NCI-H2107 treated with DMSO at 0.1 percent for 48 hours (cell line): ENCODE results near the gene AGTPBP1.
A peak's percentile ranks its signal among the peaks of the same experiment; 100 is the strongest.
"Not testable (repeated sequence)": the region's sequence is repeated elsewhere in the genome, so short reads cannot be mapped to it uniquely, and the experiment has no call there.

Experiments
- DNase-seq: peaks from one replicate; lab custom pipeline; 2025; ENCODE audit not compliant: unreplicated experiment; lab: John Stamatoyannopoulos, UW

AGTPBP1 gene

DNA sequence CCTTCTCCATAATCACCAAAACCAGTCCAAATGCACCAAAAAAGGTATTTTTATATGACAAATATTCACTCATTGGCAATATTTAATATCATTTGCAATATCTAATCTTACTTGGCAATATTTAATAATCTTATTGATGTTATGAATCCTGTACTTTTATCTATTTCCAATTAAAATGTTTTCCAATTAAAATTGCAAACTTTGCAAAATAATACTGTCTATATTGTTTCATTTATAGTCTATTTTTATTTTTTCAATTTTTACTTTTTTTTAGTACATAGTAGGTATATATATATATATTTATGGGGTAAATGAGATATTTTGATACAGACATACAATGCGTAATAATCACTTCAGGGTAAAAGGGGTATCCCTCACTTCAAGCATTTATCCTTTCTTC is 109.9 kb downstream of the AGTPBP1 start:
- no peak for DNase-seq

DNA sequence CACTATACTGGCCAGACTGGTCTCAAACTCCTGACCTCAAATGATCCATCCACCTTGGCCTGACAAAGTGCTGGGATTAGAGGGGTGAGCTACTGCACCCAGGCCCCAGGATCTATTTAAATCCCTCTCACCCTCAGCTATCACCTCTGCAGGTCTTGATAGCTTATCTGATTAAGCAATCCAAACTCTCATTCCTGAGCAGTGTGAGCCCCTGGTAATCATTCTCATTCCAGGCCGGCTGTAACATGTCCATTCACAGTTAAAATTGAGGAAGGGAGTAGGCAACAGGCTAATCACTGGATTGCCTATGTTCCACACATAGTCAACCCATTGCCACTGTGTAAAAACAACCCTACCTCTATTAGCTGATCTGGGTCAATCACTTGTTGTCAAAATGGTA is 111.1 kb downstream of the AGTPBP1 start:
- no peak for DNase-seq

DNA sequence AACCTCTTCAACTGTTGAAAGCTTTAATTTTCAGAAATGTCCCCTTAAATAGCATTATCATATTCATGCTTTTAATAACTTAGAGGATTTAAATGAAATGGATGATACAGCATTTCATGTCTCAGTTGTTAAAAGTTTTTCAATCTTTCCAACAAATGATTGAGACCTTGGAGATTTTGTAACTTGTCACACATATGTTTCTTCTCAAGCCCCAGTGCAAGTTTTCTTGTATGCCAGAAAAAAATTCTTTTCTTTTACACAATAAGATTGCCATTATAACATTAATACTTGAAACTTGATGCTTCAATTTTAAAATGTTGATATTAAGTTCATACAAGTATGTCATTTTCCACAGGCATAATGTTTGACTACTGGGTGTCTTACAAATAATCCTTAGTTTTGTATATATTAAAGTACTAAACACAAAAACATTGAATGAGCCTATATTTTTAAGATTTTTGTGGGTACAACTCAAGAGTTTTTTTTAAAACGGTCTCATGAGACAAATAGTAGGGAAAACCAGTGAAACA is 124.5 kb downstream of the AGTPBP1 start:
- no peak for DNase-seq

DNA sequence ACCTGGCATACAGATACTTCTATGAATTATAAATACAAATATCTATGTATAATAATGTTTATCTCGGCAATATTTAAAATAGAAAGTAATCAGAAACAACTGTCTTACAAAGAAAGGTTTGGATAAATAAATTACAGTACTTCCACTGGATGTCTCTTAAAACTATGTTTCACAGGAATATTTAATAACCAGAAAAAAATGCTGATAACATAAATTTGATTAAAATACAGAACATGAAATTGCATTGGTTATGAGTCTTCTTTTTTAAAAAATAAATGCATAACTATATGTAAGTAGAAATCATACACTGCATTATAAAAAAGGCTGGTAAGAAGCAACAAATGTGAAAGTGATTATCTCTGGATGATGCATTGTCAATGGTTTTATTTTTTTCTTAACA is 126.0 kb downstream of the AGTPBP1 start:
- DNase-seq = no peak

DNA sequence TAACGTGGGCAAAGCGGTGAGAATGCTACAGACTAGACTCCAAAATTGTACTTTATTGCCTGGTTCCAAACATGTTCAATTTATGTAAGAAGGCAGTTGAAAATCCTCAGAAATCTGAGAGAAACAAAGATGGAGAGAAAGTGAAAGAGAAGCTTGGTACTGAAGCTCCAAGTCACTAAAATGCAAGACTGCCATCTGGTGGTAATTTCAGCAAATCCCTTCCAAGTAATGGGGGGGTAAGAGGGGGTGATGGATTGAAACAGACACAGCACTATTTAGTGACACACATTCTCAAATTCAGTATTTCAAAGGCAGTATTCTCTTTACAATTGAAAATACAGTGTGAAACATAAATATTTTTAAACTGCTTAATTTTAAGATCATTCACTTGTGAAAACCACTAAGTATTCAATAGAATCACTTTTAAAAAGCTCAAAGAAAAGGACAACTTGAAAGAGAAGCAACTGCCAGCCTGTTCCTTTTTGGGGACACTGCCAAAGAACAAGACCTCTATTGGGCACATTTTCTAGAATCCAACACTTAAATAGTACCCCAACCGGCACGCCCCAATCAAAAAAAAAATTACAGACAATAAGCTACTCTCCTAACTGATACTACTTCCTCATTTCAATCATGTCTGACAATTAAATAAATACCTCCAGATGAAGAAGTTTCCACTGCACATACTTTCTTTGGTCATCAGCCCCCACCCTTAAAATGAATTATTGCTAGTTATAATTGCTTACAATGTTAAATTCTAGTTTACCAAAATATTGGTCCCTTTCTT is 131.5 kb downstream of the AGTPBP1 start:
- peak; percentile 68 for DNase-seq

DNA sequence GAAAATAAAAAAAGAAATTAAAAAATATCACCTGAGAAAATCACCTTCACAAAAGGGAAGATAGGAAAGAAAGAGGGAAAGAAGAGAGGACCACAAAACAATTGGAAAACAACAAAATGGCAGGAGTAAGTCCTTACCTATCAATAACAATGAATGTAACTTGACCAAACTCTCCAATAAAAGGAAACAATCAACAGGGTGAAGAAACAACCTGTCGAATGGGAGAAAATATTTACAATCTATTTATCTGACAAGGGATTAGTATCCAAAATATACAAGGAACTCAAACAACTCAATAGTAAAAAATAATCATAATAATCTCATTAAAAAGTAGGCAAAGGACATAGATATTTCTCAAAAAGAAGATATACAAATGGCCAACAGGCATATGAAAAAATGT is 135.8 kb downstream of the AGTPBP1 start:
- no peak for DNase-seq

DNA sequence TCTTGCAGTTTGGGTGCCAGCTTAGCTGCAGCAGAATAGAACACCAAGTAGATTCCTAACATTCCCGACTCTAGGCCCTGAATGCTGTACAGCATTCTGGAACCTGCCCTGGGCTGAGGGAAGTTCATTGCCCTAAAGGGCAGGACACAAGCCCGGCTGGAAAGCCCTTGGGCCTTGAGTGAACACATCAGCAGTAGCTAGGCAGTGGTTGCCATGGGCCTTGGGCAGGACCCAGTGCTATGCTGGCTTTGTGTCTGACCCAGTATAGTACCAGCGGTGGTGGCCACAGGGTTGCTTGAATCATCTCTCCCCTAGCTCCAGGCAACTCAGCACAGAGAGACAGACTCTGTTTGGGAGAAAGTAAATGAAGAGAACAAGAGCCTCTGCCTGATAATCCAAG is 137.8 kb downstream of the AGTPBP1 start:
- DNase-seq = no peak

DNA sequence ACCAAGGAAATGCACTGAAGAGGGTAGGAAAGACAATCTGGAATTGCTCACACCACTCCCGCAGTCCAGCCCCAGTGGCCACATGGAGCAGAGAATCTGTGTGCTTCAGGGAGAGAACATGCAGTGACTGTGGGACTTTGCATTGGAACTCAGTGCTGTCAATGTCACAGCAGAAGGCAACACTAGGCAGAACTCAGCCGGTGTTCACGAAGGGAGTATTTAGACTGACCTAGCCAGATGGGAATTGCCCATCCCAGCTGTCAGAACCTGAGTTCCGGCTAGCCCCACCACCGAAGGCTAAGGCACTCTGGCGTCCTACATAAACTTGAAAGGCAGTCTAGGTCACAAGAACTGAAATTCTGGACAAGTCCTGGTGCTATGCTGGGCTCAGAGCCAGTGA is 139.0 kb downstream of the AGTPBP1 start:
- DNase-seq = no peak

DNA sequence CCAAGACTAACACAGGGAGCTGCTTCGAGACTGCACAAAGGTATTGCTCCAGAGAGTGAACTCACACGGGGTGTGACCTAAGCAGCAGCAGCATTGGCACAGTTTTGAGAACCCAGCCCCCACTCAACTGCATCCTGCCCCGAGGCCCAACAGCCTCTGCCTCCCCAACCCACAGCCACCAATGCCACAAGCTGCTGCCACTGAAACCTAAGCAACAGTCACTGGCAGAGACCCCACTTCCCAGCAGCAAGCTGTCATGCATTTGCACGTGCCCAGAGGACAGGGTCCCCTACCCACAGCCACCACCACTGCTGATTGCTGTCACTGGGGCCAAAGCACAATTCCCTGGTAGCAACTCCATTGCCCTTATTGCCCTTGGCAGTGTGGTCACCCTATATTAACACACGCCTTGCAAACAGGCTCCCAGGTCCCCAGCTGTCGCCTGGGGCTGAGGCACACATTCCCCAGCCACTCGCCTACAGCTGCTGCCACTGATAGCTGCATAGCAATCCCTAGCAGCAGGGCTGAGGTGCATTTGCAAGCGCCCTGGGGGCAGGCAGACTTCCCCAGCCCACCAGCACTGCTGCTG is 141.0 kb downstream of the AGTPBP1 start:
- no peak for DNase-seq

DNA sequence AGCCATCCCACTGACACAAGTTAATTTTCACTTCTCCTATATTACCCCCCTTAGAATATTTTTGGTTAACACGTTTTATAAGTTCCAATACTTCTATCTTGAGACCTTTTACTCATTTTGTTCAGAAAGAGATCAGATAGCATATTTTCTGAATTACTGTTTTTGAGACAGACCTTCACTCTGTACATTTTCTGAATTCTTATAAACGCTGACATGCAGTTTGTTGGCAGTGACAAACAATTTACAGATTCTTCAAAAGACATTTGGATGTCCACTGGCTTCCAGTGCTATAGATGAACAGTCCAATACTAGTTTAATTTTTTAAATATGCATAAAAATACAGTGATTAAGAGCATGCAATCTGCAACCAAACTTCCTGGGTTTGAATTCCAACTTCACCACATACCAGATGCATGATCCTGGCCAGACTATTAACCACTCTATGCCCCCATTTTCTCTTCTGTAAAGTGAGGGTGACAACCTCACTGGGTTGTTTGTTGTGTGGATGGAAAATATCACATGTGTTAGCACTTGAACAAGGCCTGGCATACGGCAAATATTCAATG is 142.1 kb downstream of the AGTPBP1 start:
- no peak for DNase-seq

DNA sequence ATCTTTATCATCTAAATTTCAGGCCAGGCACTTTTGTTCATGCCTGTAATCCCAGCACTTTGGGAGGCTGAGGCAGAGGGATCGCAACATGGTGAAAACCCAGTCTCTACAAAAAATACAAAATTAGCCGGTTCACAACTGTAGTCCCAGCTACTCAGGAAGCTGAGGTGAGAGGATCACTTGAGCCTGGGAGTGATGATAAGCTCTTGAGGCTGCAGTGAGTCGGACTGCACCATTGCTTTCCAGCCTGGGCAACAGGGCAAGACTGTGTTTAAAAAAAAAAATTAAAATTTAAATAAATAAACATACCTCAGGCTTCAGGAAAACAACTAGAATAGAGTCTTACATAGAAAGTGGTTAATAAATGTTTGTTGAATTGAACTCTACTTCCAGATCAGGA is 147.4 kb downstream of the AGTPBP1 start:
- DNase-seq = no peak

DNA sequence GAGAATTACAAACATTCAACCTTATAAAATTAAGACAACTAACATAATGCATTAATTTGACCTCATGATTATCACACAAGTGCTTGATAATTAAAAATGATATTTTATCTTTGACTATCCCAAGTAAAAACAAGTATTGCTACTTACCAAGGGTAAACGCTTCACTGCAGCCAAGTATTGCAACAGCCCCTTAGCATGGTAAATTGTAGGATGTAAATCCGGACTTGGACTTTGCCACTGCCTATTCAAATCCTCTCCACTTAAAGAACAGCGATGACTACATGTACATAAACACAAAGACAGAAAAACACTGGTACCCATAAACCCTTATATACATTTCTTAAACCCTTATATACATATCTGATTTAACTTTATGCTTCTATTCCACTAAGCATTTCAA is 155.1 kb downstream of the AGTPBP1 start:
- DNase-seq = no peak

DNA sequence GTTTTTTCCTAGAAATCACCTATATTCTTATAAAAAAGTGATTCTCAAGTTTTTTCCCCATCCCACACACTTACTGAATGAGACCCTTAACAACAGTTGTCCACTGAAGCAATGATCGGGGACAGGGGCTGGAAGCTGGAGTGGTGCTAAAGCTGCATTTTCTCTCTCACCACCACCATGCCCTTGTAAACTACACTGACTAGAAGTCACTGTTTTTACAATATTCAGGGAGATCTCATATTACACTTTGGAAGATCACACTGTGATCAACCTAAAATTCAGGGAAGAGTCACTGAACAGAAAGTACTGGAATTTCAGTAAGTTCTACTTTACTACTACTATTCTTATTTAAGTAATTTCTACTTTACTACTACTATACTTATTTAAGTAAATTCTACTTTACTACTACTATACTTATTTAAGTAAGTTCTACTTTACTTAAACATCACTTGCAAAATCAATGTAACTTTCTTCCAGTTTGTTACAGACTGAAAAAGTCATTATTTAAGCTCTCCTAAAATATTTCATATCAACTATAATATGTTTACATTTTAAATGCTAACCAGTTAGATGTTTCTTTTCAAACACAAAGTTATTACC is 164.3 kb downstream of the AGTPBP1 start:
- DNase-seq = no peak

DNA sequence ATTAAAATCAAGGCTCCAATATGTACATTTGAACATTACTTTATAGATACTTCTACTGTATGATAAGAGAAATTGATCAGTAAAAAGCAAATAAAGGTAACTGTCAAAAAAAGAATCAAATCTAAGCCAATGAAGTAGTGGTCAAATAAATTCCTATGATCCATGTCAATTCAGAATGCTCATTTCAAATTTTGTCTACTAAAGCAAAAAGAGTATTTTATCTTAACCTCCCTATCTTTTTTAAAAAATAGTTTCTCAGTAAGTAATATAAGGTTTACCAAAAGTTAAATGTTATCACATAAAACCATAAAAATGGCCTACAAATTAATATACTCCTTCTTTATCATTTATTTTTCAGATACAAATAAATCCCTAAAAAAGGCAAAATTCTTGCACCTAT is 165.9 kb downstream of the AGTPBP1 start:
- no peak for DNase-seq

DNA sequence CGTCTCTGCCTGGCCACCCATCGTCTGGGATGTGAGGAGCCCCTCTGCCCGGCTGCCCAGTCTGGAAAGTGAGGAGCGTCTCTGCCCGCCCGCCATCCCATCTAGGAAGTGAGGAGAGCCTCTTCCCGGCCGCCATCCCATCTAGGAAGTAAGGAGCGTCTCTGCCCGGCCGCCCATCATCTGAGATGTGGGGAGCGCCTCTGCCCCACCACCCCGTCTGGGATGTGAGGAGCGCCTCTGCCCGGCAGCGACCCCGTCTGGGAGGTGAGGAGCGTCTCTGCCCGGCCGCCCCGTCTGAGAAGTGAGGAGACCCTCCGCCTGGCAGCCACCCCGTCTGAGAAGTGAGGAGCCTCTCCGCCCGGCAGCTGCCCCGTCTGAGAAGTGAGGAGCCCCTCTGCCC is 168.2 kb downstream of the AGTPBP1 start:
- not testable (repeated sequence) for DNase-seq

DNA sequence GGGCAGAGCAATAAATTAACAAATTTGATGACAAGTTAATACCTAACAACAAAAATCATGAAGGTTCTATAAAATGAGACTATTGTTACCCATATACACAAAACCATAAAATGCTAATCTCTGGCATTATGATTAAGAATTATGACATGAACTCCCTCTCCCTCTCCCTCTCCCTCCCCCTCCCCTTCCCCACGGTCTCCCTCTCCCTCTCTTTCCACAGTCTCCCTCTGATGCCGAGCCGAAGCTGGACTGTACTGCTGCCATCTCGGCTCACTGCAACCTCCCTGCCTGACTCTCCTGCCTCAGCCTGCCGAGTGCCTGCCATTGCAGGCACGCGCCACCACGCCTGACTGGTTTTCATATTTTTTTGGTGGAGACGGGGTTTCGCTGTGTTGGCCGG is 168.8 kb downstream of the AGTPBP1 start:
- not testable (repeated sequence) for DNase-seq

DNA sequence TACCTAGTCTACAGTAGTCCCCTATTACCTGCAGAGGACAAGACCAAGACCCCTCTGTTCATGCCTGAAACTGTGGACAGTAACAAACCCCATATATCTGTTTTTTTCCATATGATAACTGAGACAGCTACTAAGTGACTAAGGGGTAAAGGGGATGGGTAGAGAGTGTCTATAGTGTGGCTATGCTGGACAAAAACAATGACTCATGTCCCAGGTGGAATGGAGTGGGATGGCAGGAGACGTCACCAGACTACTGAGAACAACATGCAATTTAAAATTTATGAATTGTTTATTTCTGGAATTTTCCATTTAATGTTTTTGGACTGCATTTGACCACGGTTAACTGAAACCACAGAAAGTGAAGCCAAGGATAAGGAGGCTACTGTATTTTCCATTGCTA is 171.8 kb downstream of the AGTPBP1 start:
- no peak for DNase-seq

DNA sequence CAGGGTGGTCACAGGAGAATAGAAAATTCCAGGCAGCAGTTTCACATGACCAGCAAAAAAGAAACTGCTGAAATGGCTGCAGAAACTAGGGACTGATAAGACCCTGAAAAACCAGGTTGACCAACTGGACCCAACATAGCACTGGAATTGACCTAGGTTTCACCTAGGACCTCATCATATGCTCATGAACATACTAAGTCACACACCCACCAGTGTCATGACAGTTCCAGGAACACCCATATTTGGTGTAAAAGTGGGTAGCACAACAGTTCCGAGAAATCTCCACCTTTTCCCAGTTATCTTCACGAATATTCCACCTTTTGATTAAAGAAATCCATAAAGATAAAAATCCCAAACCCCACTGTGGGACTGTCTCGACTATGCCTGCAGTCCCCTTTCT is 182.2 kb downstream of the AGTPBP1 start:
- DNase-seq = no peak

DNA sequence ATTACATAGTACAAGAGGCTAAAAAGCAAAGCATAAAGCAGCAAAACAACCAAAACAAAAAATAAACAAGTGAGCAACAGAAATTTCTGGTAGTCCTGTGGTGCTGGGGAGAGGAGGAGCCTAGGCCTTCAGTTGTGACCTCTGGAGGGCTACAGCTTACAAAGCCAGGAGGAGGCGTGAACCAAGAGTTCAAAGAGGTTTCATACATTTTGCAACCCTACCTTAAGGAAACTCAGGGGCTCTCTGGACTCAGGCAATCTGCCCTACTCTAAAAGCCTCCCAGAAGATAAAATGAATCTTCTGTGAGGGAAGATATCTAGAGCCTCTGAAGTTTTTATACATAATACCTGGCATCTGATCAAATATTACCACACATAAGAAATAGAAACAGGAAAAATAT is 187.4 kb downstream of the AGTPBP1 start:
- no peak for DNase-seq

DNA sequence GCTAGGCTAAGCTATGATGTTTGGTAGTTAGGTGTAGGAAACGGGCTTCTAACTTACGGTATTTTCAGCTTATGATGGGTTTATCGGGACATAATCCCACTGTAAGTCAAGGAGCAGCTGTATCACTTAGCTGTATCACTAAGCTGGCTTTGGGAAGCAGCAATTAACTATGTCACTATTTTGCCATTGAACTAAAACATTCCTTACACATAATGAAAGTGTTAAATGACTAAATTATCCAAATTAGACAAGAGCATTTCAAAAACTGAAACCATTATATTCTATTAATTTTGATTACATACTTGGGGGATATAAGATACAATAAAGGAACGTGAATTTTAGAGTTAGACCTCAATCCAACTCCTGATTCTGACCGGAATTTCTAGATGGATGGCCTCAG is 188.3 kb downstream of the AGTPBP1 start:
- DNase-seq = no peak

DNA sequence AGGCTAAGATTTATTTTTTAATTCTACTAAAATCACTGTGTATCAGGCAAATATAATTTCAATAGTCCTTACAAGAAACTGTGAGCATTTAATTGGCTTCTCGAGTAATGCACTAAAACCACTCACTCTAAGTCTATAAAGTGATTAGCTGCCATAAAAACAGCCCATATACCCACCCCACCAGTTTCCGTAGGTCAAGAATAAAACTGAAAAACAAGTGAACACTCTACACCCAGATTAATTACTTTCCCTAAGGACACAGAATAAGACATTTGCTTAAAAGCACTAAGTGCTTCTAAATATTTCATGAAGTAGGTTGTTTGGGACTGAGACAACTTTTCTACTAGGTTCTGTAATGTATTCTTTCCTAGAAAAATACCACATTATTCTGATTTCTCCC is 194.2 kb downstream of the AGTPBP1 start:
- no peak for DNase-seq

DNA sequence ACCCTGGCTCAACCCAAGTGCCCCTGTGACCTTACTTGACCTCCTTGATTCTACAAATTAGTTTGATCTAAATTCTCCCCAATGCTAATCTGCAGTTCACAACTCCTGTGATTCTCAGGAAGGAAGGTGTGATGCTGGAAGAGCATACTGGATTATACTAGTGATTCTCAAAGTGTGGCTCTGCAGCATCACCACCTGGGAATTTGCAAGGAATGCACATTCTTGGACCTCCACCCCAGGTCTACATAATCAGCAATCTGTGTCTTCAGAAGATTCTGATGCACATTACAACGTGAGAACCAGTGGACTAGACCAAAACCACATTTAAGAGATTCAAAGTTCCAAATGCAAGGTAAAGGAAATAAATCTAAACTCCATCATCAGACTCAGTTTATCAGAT is 198.6 kb downstream of the AGTPBP1 start:
- DNase-seq = no peak
